ENCODE results near the gene FAM76A. TPM values are rescaled to one million over a fixed set of nuclear protein-coding genes. Genes with fewer than 3 reads are reported as not detected.
"Not testable (repeated sequence)": the region's sequence is repeated elsewhere in the genome, so short reads cannot be mapped to it uniquely, and the experiment has no call there.

Gene FAM76A
- total RNA-seq, 4 donors from 2014 or later: 17.4 to 30.0 (median 20.0) TPM

- no peak for DNase-seq (ENCODE audit: low spot score)
- TF ChIP-seq, protein P1, sequence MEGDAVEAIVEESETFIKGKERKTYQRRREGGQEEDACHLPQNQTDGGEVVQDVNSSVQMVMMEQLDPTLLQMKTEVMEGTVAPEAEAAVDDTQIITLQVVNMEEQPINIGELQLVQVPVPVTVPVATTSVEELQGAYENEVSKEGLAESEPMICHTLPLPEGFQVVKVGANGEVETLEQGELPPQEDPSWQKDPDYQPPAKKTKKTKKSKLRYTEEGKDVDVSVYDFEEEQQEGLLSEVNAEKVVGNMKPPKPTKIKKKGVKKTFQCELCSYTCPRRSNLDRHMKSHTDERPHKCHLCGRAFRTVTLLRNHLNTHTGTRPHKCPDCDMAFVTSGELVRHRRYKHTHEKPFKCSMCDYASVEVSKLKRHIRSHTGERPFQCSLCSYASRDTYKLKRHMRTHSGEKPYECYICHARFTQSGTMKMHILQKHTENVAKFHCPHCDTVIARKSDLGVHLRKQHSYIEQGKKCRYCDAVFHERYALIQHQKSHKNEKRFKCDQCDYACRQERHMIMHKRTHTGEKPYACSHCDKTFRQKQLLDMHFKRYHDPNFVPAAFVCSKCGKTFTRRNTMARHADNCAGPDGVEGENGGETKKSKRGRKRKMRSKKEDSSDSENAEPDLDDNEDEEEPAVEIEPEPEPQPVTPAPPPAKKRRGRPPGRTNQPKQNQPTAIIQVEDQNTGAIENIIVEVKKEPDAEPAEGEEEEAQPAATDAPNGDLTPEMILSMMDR (IDR thresholded peaks at IDR 0.05): no peak
- ATAC-seq (ENCODE audit: low FRiP score): no peak
Observed at GRCh38 chr1:27686223-27686990, 39.4 kb upstream of the FAM76A start.

GRCh38 chr1:27687906-27688305 lies 37.9 kb upstream of the FAM76A start:
- TF ChIP-seq, protein P1 (IDR thresholded peaks at IDR 0.05): no peak
- no peak for DNase-seq (ENCODE audit: low spot score)
- no peak for ATAC-seq (ENCODE audit: low FRiP score)

DNA sequence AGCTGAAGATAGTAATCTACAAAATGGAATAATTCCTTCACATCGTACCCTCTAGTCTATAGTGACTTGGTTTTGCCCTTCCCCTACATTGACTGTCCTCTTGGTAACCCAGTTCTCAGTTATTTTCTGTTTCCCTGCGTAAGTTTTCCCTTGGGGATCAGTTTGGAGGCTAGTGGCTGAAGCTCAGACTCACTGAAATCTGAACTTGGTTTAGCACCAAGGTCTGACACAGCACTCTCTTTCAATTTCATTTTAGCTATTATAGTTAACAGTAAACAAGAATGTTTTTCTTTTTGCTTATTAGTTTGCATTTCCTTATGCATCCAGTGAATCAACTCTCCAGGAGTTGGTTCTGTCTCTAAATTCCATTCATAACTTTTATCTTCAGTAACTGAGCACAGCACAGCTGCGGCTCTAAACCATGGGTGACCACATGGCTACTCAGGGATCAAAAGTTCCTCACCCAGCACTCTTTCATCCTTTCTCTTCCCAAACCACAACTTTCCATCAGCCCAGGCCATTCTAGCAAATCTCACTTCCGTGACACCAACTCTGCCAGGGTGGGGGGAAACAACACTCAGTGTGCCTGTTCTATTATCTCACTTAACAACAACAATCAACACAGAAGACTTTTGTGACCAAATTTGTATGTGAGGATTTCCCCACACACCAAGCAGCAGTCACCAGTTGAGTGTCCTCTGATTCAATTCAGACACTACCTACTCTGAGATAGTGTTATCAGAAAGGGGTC lies 36.2 kb upstream of the FAM76A start:
- TF ChIP-seq, protein P1 (IDR thresholded peaks at IDR 0.05): no peak
- no peak for ATAC-seq (ENCODE audit: low FRiP score)
- DNase-seq (ENCODE audit: low spot score): no peak

DNA sequence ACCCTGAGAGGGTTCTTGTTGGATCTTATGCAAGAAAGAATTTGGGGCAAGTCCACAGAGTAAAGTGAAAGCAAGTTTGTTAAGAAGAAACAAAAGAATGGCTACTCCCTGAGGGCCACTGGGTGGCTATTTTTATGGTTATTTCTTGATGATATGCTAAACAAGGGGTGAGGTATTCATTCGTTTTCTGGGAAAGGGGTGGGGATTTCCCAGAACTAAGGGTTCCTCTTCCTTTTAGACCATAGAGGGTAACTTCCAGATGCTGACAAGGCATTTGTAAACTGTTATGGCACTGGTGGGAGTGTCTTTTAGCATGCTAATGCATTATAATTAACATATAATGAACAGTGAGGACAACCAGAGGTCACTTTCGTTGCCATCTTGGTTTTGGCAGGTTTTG lies 35.6 kb upstream of the FAM76A start:
- DNase-seq (ENCODE audit: low spot score): no peak
- TF ChIP-seq, protein P1 (IDR thresholded peaks at IDR 0.05): no peak
- ATAC-seq (ENCODE audit: low FRiP score): no peak

DNA sequence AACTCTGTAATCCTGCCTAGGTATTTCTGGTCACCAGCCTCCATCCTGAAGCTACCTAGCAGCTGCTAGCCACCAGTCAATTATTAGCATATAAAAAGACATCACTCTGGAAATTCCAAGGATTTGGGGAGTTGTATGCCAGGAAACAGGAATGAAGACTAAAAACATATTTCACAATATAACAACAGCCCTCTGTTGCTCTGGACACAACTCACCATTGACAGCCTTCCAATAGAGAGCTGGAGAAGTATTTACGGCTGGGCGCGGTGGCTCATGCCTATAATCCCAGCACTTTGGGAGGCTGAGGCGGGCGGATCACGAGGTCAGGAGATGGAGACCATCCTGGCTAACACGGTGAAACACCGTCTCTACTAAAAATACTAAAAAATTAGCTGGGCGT lies 28.9 kb upstream of the FAM76A start:
- not testable (repeated sequence) for ATAC-seq (ENCODE audit: low FRiP score); DNase-seq (ENCODE audit: low spot score)

GRCh38 chr1:27704958-27705357 lies 20.8 kb upstream of the FAM76A start:
- TF ChIP-seq, protein P1 (IDR thresholded peaks at IDR 0.05): no peak
- DNase-seq (ENCODE audit: low spot score): no peak
- ATAC-seq (ENCODE audit: low FRiP score): no peak

DNA sequence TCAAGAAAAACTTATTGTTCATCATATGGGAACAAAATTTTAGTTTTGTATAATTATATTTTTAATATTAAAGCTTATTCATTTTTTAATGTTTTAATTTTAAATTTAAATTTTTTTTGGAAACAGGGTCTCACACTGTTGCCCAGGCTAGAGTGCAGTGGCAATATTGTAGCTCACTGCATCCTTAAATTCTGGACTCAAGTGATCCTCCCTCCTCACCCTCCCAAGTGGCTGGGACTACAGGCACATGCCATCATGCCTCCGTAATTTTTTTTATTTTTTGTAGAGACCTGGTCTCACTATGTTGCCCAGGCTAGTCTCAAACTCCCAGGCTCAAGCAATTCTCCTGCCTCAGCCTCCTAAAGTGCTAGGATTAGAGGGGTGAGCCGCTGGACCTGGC lies 20.2 kb upstream of the FAM76A start:
- TF ChIP-seq, protein P1 (IDR thresholded peaks at IDR 0.05): no peak
- DNase-seq (ENCODE audit: low spot score): no peak
- ATAC-seq (ENCODE audit: low FRiP score): no peak

Measured in omental fat pad (tissue), 4 donors.